DMS53 treated with DMSO at 0.1 percent for 48 hours (cell line): ENCODE results near the gene IZUMO4.

Experiments used
- DNase-seq: peaks from one replicate; lab custom pipeline; 2025; ENCODE audit not compliant: unreplicated experiment; lab: John Stamatoyannopoulos, UW

IZUMO4 gene

GRCh38 chr19:2142173-2142829 is 45.6 kb downstream of the IZUMO4 start:
- no peak for DNase-seq

- DNase-seq, result no peak
Measured at GRCh38 chr19:2144190-2144589, 47.5 kb downstream of the IZUMO4 start.

GRCh38 chr19:2145831-2146241 is 49.1 kb downstream of the IZUMO4 start:
- no peak for DNase-seq

GRCh38 chr19:2148482-2149135 is 51.9 kb downstream of the IZUMO4 start:
- no peak for DNase-seq
